Measurements from ENCODE around the gene EPHA4.
"Not testable (repeated sequence)": the region's sequence is repeated elsewhere in the genome, so short reads cannot be mapped to it uniquely, and the experiment has no call there.

EPHA4 gene

DNA sequence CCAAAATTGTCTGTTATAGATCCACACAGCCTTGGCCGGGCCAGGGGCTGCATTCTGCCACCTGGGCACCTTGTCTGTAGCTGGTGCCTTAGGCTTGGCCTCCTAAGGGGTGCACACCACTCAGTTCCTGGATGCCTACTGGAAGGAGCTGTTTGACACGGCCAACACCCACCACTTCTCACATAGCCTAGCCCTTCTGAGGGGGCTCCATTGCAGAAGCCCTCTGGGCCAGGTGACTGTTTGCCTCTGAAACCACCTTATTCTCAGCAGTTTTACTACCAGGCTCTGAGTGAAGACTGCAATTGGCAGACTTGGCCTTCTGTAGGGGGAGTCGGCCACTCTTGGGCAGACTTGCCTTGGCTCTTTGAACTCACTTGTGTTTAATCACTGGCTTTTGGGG is 39.5 kb downstream of the EPHA4 start:
- DNase-seq, result no peak

DNA sequence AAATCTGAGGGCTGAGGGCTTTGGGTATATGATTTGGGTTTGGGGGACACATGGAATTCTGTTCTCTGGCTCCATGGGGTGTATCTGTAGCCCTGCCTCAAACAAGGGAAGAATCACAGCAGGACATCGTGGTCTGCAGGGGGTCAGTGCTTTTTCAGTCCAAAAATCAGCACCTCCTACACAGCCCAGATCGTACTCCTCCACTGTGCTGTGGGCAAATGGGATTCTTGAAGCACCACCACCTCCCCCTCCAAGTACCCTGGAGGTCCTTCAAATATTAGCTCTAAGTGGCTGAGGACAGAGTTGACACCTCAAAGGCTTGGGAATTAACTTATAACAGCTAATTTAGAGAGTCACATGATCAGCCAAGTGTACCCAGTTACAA is 41.5 kb downstream of the EPHA4 start:
- no peak for DNase-seq

DNA sequence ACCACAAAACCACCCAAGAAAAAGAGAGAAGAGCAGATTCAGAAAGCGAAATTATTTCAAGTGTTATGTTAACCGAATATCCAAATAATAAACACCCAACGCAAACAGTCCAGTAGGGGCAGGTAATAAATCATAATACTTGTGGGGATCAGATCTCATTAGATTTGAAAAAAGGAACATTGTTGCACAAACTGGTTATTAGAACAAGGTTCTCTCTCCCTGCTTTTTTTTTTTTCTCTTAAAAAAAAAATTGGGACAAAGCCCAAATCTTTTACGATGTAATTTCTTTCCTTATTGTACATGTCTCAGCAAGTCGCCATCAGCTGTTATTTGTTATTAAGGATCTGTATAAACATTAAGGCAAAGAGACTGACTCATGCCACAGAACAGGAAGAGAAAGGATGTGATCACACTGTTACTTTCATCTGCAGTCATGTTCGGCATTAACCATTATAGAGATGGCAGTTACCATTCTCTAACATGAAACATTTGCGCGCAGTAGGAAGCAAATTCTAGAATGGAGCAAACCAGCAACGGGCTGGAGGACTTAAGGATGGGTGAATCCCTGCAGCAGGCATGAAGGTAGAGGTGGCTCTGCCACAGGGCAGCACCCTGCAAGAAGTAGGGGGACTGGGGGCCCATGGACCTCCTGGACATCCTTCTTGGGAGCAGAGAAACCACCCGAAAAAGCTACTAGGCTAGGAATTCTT is 42.0 kb downstream of the EPHA4 start:
- DNase-seq, result no peak

DNA sequence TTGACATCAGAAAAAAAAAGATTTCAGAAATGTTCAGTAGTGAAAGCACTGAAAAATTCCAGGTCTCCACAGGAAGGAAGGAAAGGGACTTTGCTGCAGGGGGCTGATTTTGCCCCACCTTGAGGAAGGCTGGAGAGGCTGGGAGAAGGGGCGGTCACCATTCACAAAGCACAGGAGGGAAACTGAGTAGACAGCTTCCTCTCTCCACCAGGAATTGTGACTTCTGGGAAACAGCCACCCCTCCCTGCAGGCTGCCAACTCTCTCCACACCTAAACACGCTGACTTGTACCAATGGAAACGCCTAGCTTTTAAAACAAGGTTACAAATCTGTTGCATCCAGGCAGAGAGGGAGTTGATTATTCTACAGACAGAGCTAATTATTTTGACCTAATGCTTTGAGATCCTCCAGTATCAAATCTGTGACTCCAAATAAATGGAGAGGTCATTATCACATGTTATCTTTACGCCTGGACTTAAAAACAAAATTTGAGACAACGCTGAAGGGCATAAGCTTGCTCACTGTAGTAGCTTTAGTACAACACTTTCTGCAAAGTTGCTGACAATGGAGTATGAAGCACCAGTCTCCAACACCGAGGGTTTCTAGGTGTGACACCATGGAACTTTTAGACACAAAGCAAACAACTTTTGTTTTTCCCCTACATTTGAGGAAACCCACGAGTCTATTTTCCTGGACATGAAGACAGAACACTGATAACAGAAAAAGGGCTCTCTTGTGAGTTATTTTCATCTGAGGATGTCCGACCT is 42.7 kb downstream of the EPHA4 start:
- DNase-seq, result no peak

DNA sequence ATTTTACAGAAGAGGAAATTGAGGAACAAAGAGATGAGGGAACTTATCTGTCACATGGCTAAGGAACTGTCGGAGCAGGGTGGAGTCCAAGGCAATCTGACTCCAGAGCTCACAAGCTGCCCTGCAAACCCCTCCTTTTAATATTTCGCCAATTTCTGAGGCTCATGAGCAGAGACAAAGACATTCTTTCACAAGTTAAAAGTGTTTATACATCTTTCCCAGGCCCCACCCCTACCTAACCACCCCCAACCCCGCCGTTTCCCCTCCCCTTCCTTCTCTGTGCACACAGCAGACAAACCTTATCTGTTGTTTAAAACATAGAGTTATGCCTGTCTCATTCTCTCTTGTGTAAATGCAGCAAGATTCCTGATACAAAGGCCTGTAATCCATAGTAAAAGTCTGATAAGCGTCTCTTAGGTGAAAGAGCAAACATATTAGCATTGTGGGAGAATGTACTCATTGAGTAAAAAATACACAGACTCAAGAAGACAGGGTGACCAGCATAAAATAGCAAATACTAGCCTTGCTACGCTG is 44.3 kb downstream of the EPHA4 start:
- DNase-seq, result no peak

DNA sequence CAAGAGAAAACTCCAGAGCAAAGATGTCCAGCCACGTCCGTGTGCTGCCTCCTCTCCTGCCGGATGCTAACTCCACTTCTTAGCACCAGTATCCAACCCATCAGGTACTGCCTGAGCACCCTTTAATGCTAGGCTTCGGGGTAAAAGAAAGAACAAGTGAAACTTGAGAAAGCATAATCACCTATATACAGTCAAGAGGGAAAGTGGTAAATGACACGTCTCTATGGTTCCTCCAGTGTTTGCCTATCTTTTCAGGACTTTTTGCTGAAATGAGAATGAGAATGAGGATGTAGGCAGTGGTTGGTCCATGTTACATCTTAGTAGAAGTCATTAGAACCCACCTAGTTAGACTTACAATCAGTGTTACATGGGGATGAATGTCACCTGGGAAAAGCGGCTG is 47.9 kb downstream of the EPHA4 start:
- no peak for DNase-seq

DNA sequence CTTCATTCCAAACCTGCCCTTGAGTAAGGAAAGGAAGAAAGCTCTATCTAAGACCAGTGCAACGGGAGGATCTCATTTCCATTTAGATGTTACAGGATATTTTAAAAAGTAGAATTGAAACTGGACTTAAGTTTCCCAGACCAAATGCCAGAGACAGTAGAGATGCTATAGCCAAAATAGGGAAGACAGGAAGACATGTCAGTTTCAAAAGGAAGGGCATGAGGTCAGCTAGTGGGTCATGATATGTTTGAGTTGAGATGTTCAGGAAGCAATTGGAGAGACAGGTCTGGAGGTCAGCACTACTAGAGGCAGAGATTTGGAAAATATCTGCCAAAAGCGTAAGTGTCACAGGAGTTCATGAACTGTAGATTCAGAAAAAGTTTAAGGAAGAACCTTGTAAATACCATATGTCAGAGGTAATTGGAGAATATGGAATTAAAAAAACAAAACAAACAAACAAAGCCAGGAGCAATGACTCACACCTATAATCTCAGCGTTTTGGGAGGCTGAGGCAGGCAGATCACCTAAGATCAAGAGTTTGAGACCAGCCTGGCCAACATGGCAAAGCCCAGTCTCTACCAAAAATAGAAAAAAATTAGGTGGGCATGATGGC is 50.8 kb downstream of the EPHA4 start:
- DNase-seq, result no peak

DNA sequence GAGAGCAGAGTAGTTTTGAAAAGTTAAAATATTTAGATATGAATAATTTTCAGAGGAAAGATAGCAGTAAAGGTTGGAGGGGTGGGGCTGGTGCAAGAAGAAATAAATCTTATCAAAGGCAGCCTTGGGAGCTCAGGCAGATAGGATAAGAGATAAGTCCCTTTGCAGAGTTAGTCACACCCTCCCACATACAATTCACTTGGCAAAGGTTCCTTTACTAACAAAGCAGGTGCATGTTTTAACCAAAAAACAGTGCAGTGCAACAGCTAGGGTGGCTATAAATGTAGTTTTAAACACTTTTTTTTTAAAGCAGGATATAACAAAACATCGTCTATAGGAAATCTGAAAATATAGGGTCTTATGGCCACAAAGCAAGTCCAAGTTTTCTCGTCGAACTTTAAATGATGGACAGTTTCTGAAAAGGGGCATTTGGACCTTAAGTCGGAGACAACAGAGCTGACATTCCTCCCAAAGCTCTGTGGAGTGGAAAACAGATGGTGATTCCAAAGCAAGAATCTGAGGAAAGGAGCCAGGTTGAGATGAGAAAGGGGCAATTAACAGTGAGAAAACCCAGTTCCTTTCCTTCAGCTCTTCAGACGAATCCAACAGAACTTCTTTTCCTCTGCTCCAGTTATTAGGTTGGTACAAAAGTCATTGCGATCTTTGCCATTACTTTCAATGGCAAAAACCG is 53.0 kb downstream of the EPHA4 start:
- DNase-seq, result no peak

DNA sequence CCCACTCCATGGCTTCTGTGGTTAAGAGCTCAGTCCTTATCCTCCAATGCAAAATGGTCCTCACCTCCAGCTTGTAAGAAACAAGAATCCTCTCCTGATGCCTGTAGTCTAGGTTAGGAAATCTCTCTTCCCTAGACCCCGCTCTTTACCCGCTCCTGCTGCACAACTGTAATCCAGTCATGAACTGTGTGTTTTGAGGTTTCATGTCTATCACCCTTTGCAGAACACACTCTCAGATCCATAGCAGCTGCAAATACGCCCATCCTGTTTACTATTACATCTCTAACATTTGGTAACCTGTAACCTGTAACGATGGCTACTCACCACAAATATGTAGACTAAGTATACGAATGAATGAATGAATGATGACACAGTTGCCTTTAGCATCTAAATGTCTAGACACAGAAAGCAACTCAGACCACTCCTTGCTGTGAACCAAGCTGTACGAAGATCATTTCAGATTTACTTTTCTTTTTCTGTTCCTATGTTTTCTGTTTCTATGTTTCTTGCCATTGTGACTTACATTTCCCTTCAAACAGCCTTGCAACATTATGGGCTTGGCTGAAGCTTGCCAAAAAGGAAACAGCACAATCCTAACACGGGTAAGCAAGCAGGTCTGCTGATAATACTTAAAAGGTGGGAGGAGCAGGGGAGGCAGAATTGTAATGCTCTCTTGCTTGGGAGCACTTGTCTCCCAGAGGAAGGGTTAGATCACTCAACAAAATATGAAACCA is 53.7 kb downstream of the EPHA4 start:
- no peak for DNase-seq

DNA sequence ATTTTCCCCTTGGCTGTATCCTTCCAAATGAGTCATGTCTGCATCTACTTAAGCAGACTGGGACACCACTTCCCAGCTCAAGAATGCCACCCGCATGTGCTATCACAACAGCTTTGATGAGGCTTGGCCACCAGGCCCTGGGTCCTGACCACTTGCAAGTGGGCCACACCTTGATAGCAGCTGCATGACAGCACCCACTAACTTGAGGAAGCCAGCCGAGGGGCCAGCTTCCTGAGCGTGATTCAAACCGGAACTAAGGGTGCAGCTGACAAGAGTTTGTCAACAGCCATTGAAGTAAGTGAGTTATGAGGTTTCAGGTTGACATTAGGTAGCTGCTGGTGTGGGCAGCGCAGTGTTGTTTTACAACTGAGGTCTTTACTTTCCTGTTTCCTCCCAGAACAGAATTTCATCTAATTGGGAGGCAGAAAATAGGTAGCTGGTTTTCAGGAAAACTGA is 54.4 kb downstream of the EPHA4 start:
- no peak for DNase-seq

DNA sequence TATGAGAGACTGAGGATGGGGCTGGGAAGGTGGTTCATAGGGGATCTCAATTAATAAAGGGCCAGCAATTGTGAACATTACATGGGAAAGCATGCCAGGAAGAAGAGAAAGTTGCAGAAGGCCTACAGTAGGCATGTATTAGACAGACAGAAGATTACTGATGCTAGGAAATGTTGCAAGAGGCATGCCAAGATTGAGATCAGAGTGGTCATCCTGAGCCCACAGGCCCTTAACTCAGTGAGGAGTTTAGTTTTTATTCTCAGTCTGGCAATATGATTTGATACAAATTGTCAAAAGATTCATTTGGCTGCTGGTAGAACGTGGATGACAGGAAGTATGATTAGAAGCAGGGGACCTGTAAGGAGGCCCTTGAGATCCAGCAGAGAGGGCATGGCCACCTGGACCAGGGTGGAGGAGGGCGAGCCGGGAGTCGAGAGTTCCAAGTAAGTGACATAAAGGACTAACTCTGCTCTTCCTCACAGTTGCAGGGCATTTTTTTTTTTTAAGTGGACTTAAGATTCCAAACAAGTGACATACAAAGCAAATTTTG is 54.9 kb downstream of the EPHA4 start:
- no peak for DNase-seq

DNA sequence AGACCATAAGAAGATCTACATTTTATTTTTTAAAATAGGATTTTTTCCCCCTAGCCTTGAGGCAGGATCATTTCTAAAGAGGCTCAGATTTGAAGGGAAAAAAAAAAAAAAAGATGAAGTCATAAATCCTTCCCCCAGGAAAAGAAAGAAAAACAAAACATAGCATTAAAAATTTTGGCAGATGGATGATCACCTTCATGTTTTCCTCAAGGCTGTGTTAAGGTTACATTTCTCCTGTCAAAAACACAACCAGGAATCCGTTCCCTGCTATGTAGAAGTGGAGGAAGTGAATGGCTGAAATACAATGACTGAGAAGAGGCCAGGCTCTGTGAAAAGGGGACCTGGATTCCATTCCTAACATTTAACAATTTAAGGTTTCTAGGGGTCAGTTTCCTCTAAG is 56.2 kb downstream of the EPHA4 start:
- no peak for DNase-seq

DNA sequence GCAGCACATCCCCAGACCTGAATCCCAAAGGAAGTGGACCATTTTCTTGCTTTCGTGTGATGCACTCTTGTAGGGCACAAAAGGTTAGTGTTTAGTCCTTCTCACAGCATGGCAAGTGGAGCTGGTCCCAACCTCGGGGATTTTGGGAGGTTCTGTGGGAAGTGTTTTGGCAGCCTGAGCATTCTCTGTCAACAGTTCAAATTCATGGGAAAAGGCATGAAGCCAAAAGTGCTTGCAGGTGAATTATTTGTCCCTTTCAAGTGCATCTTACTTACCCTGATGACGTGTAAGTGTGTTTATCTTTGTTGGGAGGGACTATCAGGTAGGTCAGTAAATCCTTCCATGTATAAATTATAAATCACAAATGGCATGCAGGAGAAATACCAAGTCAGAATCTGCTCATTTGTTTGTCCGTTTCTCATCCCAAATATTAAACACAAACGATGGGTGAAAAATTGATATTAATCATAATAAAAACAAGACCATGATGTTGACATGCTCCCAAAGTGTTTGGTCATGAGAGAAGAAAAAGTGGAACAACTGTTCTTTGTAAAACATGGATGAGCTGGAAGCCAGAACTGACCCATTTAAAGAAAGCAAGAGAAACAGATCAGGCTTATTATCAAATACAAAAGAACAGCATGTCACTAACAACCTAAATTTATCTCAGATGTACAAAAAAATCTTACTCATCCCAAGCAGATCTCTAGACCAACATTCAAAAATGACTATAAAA is 57.6 kb downstream of the EPHA4 start:
- no peak for DNase-seq

DNA sequence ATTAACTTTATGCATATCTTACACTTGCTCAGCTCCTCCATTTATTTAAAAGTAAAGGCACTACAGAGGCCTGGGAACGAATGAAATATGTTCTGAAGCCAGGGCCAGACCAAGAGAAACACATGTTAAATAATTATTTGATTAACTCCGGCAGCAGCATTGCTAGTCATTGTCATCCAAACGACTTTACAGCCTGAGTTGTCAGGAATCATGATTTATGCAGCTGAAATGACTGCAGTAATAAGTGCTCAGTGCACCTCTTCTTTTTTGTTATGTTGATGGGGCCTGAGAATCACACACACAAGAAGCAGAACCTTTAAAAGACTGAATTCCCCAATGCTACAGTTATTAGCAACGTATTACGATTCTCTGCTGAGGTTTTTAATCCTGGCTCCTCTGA is 58.9 kb downstream of the EPHA4 start:
- DNase-seq, result no peak

DNA sequence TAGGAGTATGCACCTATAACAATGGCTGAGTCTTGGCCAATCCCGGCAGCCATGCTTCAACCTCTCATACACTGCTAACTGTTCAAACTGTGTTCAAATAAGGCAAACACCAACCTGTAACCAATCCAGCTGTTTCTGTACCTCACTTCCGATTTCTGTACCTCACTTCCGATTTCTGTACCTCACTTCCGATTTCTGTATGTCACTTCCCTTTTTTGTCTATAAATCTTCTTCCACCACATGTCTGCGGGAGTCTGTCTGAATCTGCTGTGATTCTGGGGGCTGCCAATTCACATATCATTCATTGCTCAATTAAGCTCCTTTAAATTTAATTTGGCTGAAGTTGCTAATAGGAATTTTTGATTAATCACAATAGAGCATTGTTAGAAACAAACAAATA is 60.8 kb downstream of the EPHA4 start:
- DNase-seq, result not testable (repeated sequence)

DNA sequence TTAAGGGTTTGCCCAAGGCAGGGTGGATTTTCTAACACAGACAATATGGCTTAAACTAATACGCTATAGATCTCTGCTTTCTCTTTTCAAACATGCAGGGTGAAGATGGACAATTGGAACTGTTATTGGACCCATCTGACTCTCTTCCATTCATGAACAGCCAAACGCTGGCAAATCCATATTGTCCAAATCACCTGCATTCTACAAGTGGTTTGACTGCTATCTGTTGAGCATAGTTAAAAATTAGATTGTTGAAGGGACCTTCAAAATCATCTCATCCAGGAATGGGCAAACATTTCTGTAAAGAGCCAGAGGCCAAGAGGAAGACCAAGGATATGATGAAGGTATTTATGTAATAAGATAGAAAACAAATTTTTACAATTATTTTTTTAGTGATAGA is 65.6 kb downstream of the EPHA4 start:
- DNase-seq, result no peak

DNA sequence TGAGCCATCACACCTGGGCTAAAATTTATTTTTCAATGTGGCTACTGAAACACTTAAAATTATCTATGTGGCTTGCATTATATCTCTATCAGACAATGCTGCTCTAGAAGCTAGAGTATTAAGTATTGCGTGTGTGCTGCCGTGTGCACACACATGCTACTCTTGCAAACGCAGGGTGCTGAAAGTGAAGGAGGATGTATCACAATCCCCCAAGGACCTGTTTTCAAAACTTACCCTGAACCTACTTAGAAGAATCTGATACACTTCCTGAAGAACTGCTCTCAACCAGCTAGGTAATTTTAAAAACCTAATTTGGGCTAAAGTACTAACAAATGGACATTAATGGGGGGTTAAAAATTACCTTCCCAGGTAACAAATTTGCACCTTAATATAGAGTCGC is 66.5 kb downstream of the EPHA4 start:
- DNase-seq, result no peak

DNA sequence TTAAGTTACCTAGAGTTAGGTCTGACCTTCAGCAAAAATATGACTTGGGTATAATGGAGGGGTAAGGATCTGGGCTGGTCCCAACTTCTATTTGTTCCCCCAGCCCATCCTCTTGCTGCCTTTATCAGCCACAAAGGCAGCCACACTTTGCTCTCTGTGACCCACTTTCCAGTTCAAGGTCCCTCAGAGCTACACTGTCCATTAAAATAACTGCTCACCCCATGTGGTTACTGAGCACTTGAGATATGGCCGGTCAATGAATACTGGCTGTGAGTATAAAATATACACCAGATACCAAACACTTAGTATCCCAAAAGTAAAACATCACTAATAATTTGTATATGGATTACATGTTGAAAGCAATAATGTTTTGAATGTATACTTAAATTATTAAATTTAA is 67.2 kb downstream of the EPHA4 start:
- DNase-seq, result no peak

DNA sequence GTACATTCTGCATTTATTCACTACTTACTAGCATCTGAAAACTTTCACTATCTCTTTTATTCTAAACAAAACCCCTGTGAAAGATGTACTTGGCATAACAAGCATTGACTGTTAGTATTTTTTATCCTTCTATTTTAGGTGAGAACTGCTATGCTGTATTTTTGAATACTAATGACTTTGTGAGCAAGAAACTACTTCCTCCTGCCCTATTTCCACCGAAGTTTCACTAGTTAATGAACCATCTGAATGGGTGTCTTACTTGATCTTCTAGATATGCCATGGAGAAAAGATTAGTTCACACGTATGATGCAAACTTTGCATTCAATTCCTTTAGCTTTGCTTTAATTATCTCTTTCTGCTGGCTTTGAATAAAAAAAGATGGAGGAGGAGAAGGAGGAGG is 68.1 kb downstream of the EPHA4 start:
- no peak for DNase-seq

DNA sequence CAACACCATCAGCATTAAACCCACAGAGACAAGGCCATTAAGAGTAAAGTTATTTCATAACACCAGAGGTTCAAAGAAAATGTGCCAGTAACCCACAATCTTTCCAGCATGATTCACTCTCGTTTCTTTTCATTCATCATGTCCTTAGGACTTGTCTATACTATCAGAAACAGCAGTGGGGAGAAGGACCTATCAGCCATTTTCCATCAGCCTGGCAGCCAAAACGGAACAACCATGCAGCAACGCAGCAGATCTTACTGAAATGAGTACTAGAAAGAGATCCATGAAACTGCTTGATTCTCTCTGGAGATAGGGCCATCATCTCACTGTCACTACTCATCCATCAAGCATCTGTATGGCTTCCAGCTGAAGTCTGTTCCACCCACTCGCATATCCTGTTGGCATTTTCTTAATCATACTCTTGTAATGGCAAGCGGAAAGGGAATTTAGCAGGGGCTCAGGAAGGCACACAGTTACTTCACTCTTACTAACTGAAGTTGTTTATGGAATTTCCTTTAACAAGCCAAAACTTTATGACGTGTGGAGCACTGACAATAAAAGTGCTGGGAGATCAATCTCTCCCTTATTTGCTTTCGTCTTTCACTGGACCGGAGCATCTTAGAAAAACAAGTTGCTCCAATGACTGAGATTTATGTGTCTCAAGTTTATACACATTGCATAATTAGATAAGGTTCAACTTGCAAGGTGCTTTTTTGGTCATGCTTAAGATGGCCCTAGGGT is 69.7 kb downstream of the EPHA4 start:
- DNase-seq, result no peak

DNA sequence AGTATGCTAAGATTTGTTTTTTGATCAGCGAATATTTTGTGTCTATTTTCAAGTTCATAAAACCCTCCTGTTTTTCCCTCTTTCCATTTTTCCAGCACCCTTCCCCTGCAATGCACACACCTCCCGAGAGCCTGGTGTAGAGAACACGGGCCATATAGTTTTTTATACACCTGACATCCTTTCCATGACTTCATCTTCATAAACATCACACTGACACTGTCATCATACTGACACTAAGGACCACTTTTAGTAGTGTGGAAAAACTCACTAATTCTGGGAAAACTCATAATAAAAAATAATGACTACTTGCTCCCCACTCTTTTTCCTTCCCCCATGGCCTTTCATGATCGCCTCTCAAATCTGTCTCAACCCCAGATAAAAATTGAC is 70.2 kb downstream of the EPHA4 start:
- no peak for DNase-seq
